H9 (cell line): ENCODE data around the gene TLK2. TPM values are rescaled to one million over a fixed set of nuclear protein-coding genes. Genes with fewer than 3 reads are reported as not detected.

Source experiments
- DNase-seq: peaks from one replicate; pipeline ENCODE4 v3.0.0-alpha.2; 2017
- H2AFZ ChIP-seq: one replicate; pipeline ENCODE4 v1.6.1; 2013; ENCODE audit warnings: mild to moderate bottlenecking, low read length, control low read depth, moderate library complexity
- H2AK5ac ChIP-seq: 2 replicates; pipeline ENCODE4 v1.6.1; 2013; ENCODE audit warnings: low read length, control low read depth, mixed read lengths; ENCODE audit not compliant: insufficient read length
- H2BK120ac ChIP-seq: one replicate; pipeline ENCODE4 v1.6.1; 2013; ENCODE audit warnings: low read depth, mild to moderate bottlenecking, low read length, control low read depth, inconsistent platforms; ENCODE audit not compliant: poor library complexity, severe bottlenecking
- H2BK12ac ChIP-seq: 2 replicates; pipeline ENCODE4 v1.6.1; 2013; ENCODE audit warnings: low read length, control low read depth, mixed read lengths, low read depth; ENCODE audit not compliant: insufficient read length
- H2BK15ac ChIP-seq: 2 replicates; pipeline ENCODE4 v1.6.1; 2013; ENCODE audit warnings: low read depth, low read length, control low read depth
- H2BK20ac ChIP-seq: one replicate; pipeline ENCODE4 v1.6.1; 2013; ENCODE audit warnings: low read depth, mild to moderate bottlenecking, low read length, control low read depth, inconsistent platforms; ENCODE audit not compliant: poor library complexity, severe bottlenecking
- H2BK5ac ChIP-seq: 2 replicates; pipeline ENCODE4 v1.6.1; 2013; ENCODE audit warnings: low read length, control low read depth, mixed read lengths; ENCODE audit not compliant: insufficient read length
- H3K14ac ChIP-seq: 2 replicates; pipeline ENCODE4 v1.6.1; 2013; ENCODE audit warnings: low read length, control low read depth; ENCODE audit not compliant: insufficient read depth
- H3K18ac ChIP-seq: 2 replicates; pipeline ENCODE4 v1.6.1; 2013; ENCODE audit warnings: low read depth, mild to moderate bottlenecking, mixed read lengths, low read length, control low read depth; ENCODE audit not compliant: insufficient read length
- H3K23ac ChIP-seq: 2 replicates; pipeline ENCODE4 v1.6.1; 2013; ENCODE audit warnings: low read length, control low read depth, mixed read lengths, low read depth; ENCODE audit not compliant: insufficient read length
- H3K23me2 ChIP-seq: 2 replicates; pipeline ENCODE4 v1.6.1; 2013; ENCODE audit warnings: low read depth, mild to moderate bottlenecking, mixed read lengths, low read length, control low read depth; ENCODE audit not compliant: insufficient read length, poor library complexity, severe bottlenecking
- H3K27ac ChIP-seq: 2 replicates; pipeline ENCODE4 v1.5.1; 2013; ENCODE audit warnings: low read length, control low read depth, mixed read lengths, low read depth; ENCODE audit not compliant: insufficient read length
- H3K27me3 ChIP-seq: 2 replicates; pipeline ENCODE4 v1.6.1; 2013; ENCODE audit warnings: low read length, control low read depth, inconsistent platforms; ENCODE audit not compliant: insufficient read depth
- H3K4ac ChIP-seq: 2 replicates; pipeline ENCODE4 v1.6.1; 2013; ENCODE audit warnings: low read depth, mild to moderate bottlenecking, control low read depth, inconsistent platforms, low read length, moderate library complexity
- H3K4me1 ChIP-seq: 2 replicates; pipeline ENCODE4 v1.6.1; 2013; ENCODE audit warnings: low read length, control low read depth, inconsistent platforms; ENCODE audit not compliant: insufficient read depth
- H3K4me2 ChIP-seq: 2 replicates; pipeline ENCODE4 v1.6.1; 2013; ENCODE audit warnings: low read length, control low read depth, mixed read lengths; ENCODE audit not compliant: insufficient read length, insufficient read depth
- H3K56ac ChIP-seq: 2 replicates; pipeline ENCODE4 v1.6.1; 2013; ENCODE audit warnings: low read depth, mild to moderate bottlenecking, mixed read lengths, low read length, control low read depth; ENCODE audit not compliant: insufficient read length
- H3K79me1 ChIP-seq: 2 replicates; pipeline ENCODE4 v1.6.1; 2013; ENCODE audit warnings: low read depth, mild to moderate bottlenecking, moderate library complexity, low read length, control low read depth, inconsistent platforms; ENCODE audit not compliant: insufficient read depth, poor library complexity, severe bottlenecking
- H3K79me2 ChIP-seq: 2 replicates; pipeline ENCODE4 v1.6.1; 2013; ENCODE audit warnings: low read length, control low read depth, inconsistent platforms; ENCODE audit not compliant: insufficient read depth
- H3K9ac ChIP-seq: 2 replicates; pipeline ENCODE4 v1.6.1; 2013; ENCODE audit warnings: low read length, control low read depth, mixed read lengths; ENCODE audit not compliant: insufficient read length; ENCODE audit errors: extremely low read depth
- H3K9me3 ChIP-seq: one replicate; pipeline ENCODE4 v1.6.1; 2013; ENCODE audit warnings: low read depth, low read length, inconsistent platforms; ENCODE audit not compliant: control insufficient read depth
- H3T11ph ChIP-seq: one replicate; pipeline ENCODE4 v1.6.1; 2013; ENCODE audit warnings: mild to moderate bottlenecking, low read length, control low read depth, inconsistent platforms
- H4K20me1 ChIP-seq: one replicate; pipeline ENCODE4 v1.6.1; 2013; ENCODE audit not compliant: control insufficient read depth, insufficient read length, insufficient read depth
- H4K5ac ChIP-seq: 2 replicates; pipeline ENCODE4 v1.6.1; 2013; ENCODE audit warnings: low read depth, mild to moderate bottlenecking, mixed read lengths, low read length, control low read depth; ENCODE audit not compliant: insufficient read length
- H4K8ac ChIP-seq: replicated peaks from 2 replicates; pipeline ENCODE4 v1.6.1; 2013; ENCODE audit warnings: low read length, control low read depth, mixed read lengths, low read depth; ENCODE audit not compliant: insufficient read length
- H4K91ac ChIP-seq: 2 replicates; pipeline ENCODE4 v1.6.1; 2013; ENCODE audit warnings: low read depth, mild to moderate bottlenecking, moderate library complexity, mixed read lengths, low read length, control low read depth; ENCODE audit not compliant: insufficient read length
- H3K27ac Mint-ChIP-seq, 3 experiments: 2 replicates in 2 of 3; 3 replicates in 1 of 3; pipeline ENCODE4 v1.8.0; 2020 to 2021; ENCODE audit warnings: mixed read lengths in 3 of 3, mild to moderate bottlenecking in 1 of 3, moderate library complexity in 1 of 3
- H3K27me3 Mint-ChIP-seq: 2 replicates; pipeline ENCODE4 v1.8.0; 2021; ENCODE audit warnings: low read depth, mild to moderate bottlenecking, moderate library complexity, mixed read lengths
- H3K36me3 Mint-ChIP-seq, 3 experiments: 2 replicates in 2 of 3; 3 replicates in 1 of 3; pipeline ENCODE4 v1.8.0; 2020 to 2021; ENCODE audit warnings: low read depth in 3 of 3, mixed read lengths in 3 of 3; ENCODE audit not compliant: insufficient read depth in 1 of 3
- H3K4me1 Mint-ChIP-seq, 2 experiments: 2 replicates each; pipeline ENCODE4 v1.8.0; 2020; ENCODE audit warnings: mixed read lengths in 2 of 2
- H3K4me3 Mint-ChIP-seq, 2 experiments: 2 replicates in 1 of 2; 3 replicates in 1 of 2; pipeline ENCODE4 v1.8.0; 2020 to 2021; ENCODE audit warnings: mild to moderate bottlenecking in 2 of 2, mixed read lengths in 2 of 2, moderate library complexity in 1 of 2
- H3K9me3 Mint-ChIP-seq, 2 experiments: 2 replicates in 1 of 2; 3 replicates in 1 of 2; pipeline ENCODE4 v1.8.0; 2020; ENCODE audit warnings: mild to moderate bottlenecking in 2 of 2, mixed read lengths in 2 of 2, moderate library complexity in 1 of 2
- WGBS: extraction: QIAGEN DNeasy Blood & Tissue Kit; methylation state at CpG from one replicate; pipeline ENCODE4 v1.1.7; 2013; ENCODE audit warnings: missing lambda C conversion rate, low lambda C conversion rate, mixed read lengths; ENCODE audit not compliant: insufficient read length; ENCODE audit errors: extremely low coverage; 5-methylcytosine and 5-hydroxymethylcytosine counted together
- total RNA-seq: library from RNA; stranded (reverse); gene quantifications from 2 replicates; pipeline ENCODE4 v1.2.1, GENCODE V29; 2021
- TF ChIP-seq, protein P1 (sequence below): fragments of 200-600 bp; sonication (generic); conservative IDR thresholded peaks from 3 replicates; pipeline ENCODE4 v1.8.0; 2021; ENCODE audit warnings: antibody characterized with exemption, mild to moderate bottlenecking

Gene TLK2
- total RNA-seq, 1 experiment from 2014 or later = 63.7 TPM

DNA sequence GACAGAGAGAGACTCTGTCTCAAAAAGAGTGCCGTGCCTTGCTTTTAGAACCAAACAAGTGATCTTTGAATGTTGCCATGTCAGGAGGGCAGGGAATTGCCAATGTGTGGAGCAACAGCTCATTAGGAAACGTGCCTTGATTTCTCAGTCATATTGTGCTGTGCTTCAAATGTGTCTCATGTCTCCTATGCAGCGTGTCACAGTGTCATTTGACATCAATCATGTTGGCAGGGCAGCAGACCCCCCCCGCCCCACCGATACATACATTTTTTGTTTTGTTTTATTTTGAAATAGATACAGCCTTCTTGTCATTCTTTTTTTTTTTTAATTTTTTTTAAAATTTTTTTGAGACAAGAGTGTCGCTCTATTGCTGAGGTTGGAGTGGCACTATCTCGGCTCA, 170.9 kb downstream of the TLK2 start:
- Histone ChIP-seq H3K4me1 (no peaks in the 10 kb centered on the region; the same call in 1 of the 2 replicates), H2AFZ (no peak overlapping the region), H4K5ac (no peak overlapping the region), H3K27me3 (no peaks in the 10 kb centered on the region; the same call in 1 of the 2 replicates), H3K4ac (no peak overlapping the region), H2BK12ac (no peak overlapping the region), H2BK15ac (no peak overlapping the region), H3K27ac (no peak overlapping the region), H3K23me2 (peaks cover 11% of the 10 kb centered on the region), H3K9ac (no peak overlapping the region), H2BK5ac (no peak overlapping the region), H4K8ac (no peak overlapping the region), H2BK20ac (no peak overlapping the region), H3K14ac (no peak overlapping the region), H2BK120ac (no peak overlapping the region), H3K23ac (no peak overlapping the region), H4K20me1 (no peaks in the 10 kb centered on the region), H3K79me2 (no peaks in the 10 kb centered on the region), H3T11ph (no peak overlapping the region), H2AK5ac (no peak overlapping the region), H3K9me3 (no peaks in the 10 kb centered on the region), H3K79me1 (no peaks in the 10 kb centered on the region), H3K18ac (no peak overlapping the region), H3K56ac (no peak overlapping the region), H3K4me2 (no peak overlapping the region), H4K91ac (no peak overlapping the region)
- Mint-ChIP-seq H3K36me3 (peaks cover 0 to 3% (median 2%) of the 10 kb centered on the region in 3 experiments; a peak in 3 of 7 replicates), H3K4me3 (no peak overlapping the region), H3K27ac (peak overlapping the region in 1 of 3 experiments; percentile 15; a peak in 1 of 7 replicates), H3K27me3 (peaks cover 21% of the 10 kb centered on the region), H3K4me1 (peaks cover 28 to 37% of the 10 kb centered on the region in 2 experiments), H3K9me3 (no peaks in the 10 kb centered on the region)
- no CpG with 5 or more reads among the region's 7 CpGs for WGBS
- DNase-seq = no peak
- TF ChIP-seq, protein P1, sequence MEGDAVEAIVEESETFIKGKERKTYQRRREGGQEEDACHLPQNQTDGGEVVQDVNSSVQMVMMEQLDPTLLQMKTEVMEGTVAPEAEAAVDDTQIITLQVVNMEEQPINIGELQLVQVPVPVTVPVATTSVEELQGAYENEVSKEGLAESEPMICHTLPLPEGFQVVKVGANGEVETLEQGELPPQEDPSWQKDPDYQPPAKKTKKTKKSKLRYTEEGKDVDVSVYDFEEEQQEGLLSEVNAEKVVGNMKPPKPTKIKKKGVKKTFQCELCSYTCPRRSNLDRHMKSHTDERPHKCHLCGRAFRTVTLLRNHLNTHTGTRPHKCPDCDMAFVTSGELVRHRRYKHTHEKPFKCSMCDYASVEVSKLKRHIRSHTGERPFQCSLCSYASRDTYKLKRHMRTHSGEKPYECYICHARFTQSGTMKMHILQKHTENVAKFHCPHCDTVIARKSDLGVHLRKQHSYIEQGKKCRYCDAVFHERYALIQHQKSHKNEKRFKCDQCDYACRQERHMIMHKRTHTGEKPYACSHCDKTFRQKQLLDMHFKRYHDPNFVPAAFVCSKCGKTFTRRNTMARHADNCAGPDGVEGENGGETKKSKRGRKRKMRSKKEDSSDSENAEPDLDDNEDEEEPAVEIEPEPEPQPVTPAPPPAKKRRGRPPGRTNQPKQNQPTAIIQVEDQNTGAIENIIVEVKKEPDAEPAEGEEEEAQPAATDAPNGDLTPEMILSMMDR = no peak
